GM21723 (cell line): ENCODE data around the gene GABBR2.

ENCODE experiments used
- ATAC-seq: cut with Tn5 transposase; IDR thresholded peaks from one replicate; pipeline ENCODE4 v1.9.1; 2021; ENCODE audit warnings: mild to moderate bottlenecking, moderate library complexity; ENCODE audit not compliant: unreplicated experiment

Gene GABBR2

GRCh38 chr9:98551511-98552286 lies 157.0 kb downstream of the GABBR2 start:
- no peak for ATAC-seq

DNA sequence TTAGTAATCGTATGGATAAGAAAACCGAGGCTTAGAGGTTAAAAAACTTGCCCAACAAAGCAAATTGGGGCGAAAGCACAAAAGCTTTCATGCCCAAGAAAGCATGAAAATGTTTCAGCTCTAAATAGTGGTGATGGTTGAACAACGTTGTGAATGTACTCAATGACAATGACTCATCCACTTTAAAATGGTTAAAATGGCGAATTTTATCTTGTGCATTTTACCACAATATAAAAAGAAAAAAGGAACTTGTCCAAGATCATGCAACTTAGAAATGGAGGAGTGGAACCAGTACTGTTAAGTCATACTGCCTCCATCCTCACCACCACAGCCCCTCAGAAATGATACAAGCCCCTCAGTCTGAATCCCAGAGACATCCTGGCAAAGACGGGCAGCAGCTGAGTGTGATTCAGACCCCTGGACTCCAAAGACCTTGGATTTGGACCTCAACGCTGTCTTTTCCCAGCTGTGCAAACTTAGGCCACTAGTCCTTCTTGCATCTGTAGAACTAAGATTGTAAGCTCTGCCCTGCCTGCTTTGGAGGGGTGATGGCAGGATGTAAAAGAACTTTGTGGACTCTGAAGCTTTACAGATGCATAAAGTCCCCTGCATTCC lies 158.4 kb downstream of the GABBR2 start:
- ATAC-seq, result no peak

DNA sequence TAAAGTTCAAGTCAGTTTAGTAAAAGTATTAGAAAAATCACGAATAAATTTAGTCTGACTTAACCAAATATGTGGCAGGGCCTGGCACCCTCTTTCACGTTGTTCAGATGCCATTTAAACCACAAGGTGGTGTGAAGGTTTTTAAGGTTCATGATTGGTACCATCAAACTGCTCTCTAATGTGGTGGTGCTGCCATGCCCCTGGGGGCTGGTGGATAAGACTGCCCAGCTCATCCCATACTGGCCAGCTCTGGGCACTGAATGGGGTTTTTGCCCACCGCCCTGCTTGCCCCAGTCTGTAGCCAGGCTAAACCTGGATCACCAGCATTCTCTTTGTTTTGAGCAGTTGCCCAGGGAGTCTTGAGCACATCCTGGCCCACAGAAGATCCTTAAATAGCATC lies 159.3 kb downstream of the GABBR2 start:
- no peak for ATAC-seq

DNA sequence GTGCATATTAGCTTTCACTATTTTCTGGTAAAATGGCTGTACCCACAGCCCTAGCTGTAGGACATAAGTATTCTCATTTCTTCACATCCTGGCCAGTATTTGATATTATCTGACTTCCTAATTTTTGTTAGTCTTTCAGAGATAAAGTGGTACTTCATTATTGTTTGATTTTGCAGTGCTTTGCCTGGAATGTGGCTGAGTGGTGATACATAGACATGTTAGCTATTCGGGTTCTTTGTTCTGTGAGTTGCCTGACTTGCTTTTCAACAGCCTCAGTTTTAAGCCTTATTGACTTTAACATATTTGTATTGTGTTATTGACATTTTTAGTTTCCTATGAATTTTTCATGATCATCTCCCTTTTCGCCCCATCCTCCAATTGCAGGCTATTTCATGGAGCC lies 161.1 kb downstream of the GABBR2 start:
- no peak for ATAC-seq

- no peak for ATAC-seq
Observed at GRCh38 chr9:98545021-98545420, 163.7 kb downstream of the GABBR2 start.

DNA sequence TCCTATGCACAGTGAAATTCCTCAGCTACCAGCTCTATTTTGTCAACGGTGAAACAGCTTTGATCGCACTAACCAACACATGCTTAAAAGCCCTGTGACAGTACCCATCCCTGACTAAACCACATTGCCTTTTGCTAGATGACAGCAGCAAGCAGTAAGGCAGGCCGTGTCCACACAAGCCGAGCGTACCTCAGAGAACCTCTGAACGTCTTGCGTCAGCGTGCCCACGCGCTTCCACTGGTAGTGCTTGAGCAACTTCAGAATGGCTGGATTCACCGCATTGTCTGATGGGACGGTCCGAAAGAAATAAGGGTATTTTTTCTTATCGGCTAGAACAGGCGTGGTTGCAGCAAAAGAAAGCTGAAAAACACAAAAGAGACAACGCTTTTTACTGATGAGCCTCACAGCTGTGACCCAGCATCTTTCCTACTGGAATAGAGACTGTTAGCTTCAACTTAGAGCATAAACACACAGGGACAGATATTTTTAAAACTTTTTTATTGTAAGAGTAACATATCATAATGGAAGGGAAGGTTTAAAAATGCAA lies 167.0 kb downstream of the GABBR2 start:
- no peak for ATAC-seq

DNA sequence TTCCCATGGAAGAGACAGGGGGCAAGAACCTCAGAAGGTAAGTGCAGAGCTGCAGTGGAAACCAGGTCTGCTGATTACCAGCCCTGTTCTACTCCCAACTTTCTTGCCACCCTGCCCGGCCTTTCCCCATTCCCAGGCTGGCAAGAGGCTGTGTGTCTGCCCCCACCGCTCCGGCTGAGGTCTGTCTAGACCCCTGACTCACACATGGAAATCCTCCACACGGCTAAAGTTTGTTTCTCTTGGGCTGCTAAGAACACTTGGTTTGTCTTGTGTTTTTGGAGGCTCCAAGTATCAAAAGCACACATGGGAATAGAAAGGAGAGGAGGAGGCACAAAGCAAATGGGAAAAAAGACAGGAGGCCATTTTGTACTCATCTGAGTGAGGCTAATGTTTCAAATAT lies 168.3 kb downstream of the GABBR2 start:
- no peak for ATAC-seq

DNA sequence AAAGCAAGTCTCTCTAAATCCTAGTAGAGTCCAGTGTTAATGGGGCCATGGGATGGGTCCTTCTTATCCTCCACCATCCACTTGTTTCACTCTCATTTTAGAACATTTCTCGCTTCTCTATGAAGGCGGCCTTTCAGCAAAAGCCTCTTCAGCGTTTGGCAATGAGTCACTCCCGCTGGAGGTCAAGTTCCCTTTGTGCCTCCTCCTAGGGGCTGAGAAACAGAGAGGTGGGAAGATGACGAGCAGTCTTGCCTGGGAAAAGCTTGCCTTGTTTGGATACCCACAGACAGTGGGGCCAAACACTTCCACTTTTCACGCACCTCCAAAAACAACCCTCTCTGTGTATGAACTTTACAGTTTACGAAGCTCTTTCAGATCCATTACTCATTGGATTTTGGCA lies 168.8 kb downstream of the GABBR2 start:
- no peak for ATAC-seq

GRCh38 chr9:98538626-98539031 lies 170.1 kb downstream of the GABBR2 start:
- no peak for ATAC-seq

DNA sequence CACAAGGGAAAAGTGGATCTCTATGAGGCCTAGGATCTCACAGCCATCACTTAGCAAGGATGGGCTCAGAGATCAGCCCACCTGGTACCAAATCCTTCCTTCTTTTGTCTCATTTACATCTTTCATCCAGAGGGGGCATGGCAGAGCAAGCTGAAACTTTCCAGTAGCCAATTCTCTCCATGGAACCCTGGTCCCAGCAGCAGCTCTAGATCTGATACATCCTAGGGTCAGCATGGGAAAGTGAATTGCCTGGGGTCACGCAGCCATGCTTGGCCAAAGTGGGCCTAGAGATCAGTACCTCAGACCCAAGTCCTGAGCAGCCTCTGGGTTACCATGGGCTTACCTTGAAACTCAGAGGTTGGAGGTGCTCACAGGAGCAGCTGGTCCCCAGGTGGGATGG lies 170.5 kb downstream of the GABBR2 start:
- no peak for ATAC-seq

GRCh38 chr9:98536542-98537173 lies 172.1 kb downstream of the GABBR2 start:
- no peak for ATAC-seq

- ATAC-seq, result no peak
Observed at GRCh38 chr9:98533866-98534265, 174.9 kb downstream of the GABBR2 start.

- no peak for ATAC-seq
Observed at GRCh38 chr9:98533132-98533531, 175.6 kb downstream of the GABBR2 start.

DNA sequence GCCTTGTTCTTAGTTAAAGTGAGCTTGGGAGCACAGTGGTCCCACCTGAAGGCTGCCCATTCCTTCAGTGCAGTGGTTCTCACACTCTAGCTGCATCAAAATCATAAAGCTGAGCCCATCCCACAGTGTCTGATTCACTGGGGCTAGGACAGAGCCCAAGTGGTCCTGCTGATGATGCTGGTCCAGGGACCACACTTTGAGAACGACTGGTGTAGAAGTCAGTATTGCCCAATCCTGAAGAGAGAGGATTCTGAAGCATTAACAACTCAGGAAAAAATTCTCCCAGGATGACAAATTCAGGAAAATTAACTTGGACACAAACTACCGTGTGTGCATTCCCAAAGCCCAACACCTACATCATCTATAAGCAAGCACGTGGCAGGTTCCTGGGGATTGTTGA lies 176.2 kb downstream of the GABBR2 start:
- ATAC-seq, result no peak

GRCh38 chr9:98532147-98532546 lies 176.6 kb downstream of the GABBR2 start:
- no peak for ATAC-seq

GRCh38 chr9:98530806-98531386 lies 177.8 kb downstream of the GABBR2 start:
- no peak for ATAC-seq

- ATAC-seq, result no peak
Observed at GRCh38 chr9:98530275-98530674, 178.5 kb downstream of the GABBR2 start.

DNA sequence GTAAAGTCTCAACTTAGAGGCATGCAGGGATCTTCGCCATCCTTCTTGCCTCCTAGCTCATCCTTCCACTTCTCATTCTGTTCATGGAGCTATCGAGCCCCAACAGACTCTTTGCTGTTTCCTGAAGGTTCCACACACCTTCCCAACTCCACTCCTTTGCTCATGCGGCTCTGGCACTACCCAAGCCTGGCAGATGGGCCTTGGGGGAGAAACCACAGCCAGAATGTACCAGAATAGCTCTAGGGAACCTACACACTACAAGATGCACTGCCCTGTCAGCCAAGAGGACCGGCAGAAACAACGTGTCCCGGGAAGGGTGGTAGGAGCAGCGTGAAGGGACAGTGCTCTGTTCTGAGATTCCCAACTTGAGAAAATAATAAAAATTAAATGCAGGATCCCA lies 178.9 kb downstream of the GABBR2 start:
- ATAC-seq, result no peak

DNA sequence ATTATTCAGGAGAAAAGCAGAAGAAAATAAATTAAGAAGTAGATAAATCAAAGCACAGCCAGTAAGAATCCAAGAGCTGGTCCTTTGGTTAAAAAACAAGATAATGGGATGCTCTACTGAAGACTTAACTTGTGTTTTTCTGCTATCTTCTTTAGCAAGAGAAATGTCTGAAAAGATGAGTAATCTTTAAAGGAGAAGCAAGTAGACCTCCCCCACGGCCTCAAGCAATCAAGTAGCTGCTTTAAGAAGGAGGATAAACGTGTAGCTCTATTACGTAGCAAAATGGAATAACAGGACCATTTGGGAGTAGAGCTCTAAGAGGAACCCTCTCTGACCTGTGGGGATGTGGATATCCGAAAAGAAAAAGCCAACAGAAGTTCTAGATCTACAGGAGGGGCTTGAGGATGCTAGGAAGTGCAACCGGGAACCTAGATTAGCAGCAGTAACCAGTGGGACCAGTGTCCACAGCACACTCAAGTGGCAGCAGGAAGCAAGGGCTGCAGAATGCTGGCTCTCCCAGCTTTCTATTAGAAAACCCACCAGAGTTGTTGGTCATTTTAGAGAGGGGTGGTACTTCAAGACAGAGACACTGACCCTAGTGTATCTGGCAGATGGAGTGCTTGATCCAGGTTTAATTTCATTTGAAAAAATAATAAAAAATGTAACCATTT lies 185.4 kb downstream of the GABBR2 start:
- no peak for ATAC-seq

- no peak for ATAC-seq
Observed at GRCh38 chr9:98522487-98522886, 186.2 kb downstream of the GABBR2 start.

DNA sequence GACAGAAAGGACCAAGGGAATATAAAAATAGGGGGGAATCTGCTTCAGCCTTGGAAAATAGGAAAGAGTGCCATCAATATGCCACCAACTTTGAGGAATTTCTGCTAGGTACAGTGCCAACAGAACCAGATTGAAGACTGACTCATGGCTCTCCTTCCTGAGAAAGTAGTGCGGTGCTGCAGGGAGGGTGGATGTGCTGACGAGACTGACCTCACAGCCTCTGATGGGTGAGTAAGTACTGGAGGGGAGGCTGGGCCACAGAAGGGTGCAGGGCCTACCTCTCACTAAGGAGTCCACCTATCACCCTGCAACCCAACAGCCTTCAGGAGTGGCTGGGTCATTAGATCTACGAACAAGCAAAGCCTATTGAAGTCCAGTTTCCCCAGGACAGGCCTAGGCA lies 187.6 kb downstream of the GABBR2 start:
- ATAC-seq, result no peak
